H1 (cell line): ENCODE results near the gene MARS1. TPM values are rescaled to one million over a fixed set of nuclear protein-coding genes. Genes with fewer than 3 reads are reported as not detected.

Source experiments
- CTCF ChIA-PET: fragments of 300-600 bp; sonication (Branson Sonifier 250); formaldehyde crosslinking; loops from one replicate; lab custom pipeline; 2021; ENCODE audit not compliant: partially characterized antibody; lab: Charles Lee
- POLR2A ChIA-PET: fragments of 300-600 bp; sonication (Branson Sonifier 250); formaldehyde crosslinking; loops from one replicate; lab custom pipeline; 2021; ENCODE audit warnings: inconsistent platforms; ENCODE audit not compliant: partially characterized antibody; lab: Charles Lee
- DNase-seq, 2 experiments: peaks; one replicate each; pipeline versions ENCODE4 v3.0.0 to v3.0.0-alpha.2; 2010 to 2022; ENCODE audit warnings: low spot score in 2 of 2, low read depth in 1 of 2, mixed read lengths in 1 of 2
- FAIRE-seq: peaks from 2 replicates; lab custom pipeline; 2011; peaks lifted over from hg19 to GRCh38; lab: Jason Lieb, UNC
- H2AFZ ChIP-seq: 2 replicates; pipeline ENCODE4 v1.8.1; 2012; ENCODE audit warnings: low read length, inconsistent platforms
- H2AK5ac ChIP-seq: 2 replicates; pipeline ENCODE4 v1.6.1; 2013; ENCODE audit warnings: low read depth, low read length
- H2BK120ac ChIP-seq: replicated peaks from 2 replicates; pipeline ENCODE3; 2013; ENCODE audit warnings: low read depth, low read length, inconsistent platforms
- H2BK12ac ChIP-seq: 2 replicates; pipeline ENCODE4 v1.6.1; 2013; ENCODE audit warnings: low read depth, low read length
- H2BK15ac ChIP-seq: 2 replicates; pipeline ENCODE4 v1.6.1; 2013; ENCODE audit warnings: low read length
- H2BK20ac ChIP-seq: 2 replicates; pipeline ENCODE4 v1.6.1; 2013; ENCODE audit warnings: low read length
- H2BK5ac ChIP-seq: 2 replicates; pipeline ENCODE4 v1.6.1; 2013; ENCODE audit warnings: low read depth, low read length
- H3K14ac ChIP-seq: 2 replicates; pipeline ENCODE4 v1.6.1; 2013; ENCODE audit warnings: inconsistent platforms; ENCODE audit not compliant: insufficient read length
- H3K18ac ChIP-seq: 2 replicates; pipeline ENCODE4 v1.6.1; 2013; ENCODE audit warnings: low read length; ENCODE audit errors: extremely low read depth
- H3K23ac ChIP-seq: 2 replicates; pipeline ENCODE4 v1.6.1; 2013; ENCODE audit warnings: inconsistent platforms; ENCODE audit not compliant: insufficient read length
- H3K23me2 ChIP-seq: 2 replicates; pipeline ENCODE4 v1.6.1; 2013; ENCODE audit warnings: low read depth, low read length
- H3K27ac ChIP-seq: 2 replicates; pipeline ENCODE4 v1.6.1; 2011; ENCODE audit warnings: low read depth, low read length, inconsistent platforms
- H3K27me3 ChIP-seq, 4 experiments: replicated peaks in 1 of 4; 1 replicate in 1 of 4; 2 replicates in 3 of 4; pipeline versions ENCODE4 v1.6.1 to v1.8.1; 2011 to 2013; ENCODE audit warnings: low read length in 3 of 4, mild to moderate bottlenecking in 3 of 4, inconsistent platforms in 2 of 4, mixed read lengths in 2 of 4, moderate library complexity in 1 of 4; ENCODE audit not compliant: control insufficient read depth in 3 of 4, insufficient read depth in 3 of 4; ENCODE audit errors: extremely low read depth in 1 of 4
- H3K36me3 ChIP-seq, 4 experiments: 2 replicates each; pipeline versions ENCODE4 v1.6.1 to v1.8.1; 2011 to 2013; ENCODE audit warnings: mild to moderate bottlenecking in 4 of 4, low read length in 3 of 4, moderate library complexity in 2 of 4, control low read depth in 1 of 4, inconsistent platforms in 1 of 4; ENCODE audit not compliant: insufficient read depth in 4 of 4, control insufficient read depth in 2 of 4
- H3K4ac ChIP-seq: replicated peaks from 2 replicates; pipeline ENCODE3; 2013; ENCODE audit warnings: low read length, low read depth, mixed read lengths, inconsistent platforms; ENCODE audit not compliant: insufficient read length
- H3K4me1 ChIP-seq, 4 experiments: replicated peaks in 1 of 4; 1 replicate in 1 of 4; 2 replicates in 3 of 4; pipeline versions ENCODE4 v1.6.1 to v1.8.1; 2011 to 2013; ENCODE audit warnings: low read length in 3 of 4, inconsistent platforms in 2 of 4, mixed read lengths in 1 of 4; ENCODE audit not compliant: insufficient read depth in 4 of 4, control insufficient read depth in 3 of 4
- H3K4me2 ChIP-seq, 2 experiments: 2 replicates each; pipeline versions ENCODE4 v1.6.1 to v1.8.1; 2011 to 2013; ENCODE audit warnings: low read depth in 2 of 2, low read length in 2 of 2, control low read depth in 1 of 2, inconsistent platforms in 1 of 2, mild to moderate bottlenecking in 1 of 2; ENCODE audit not compliant: insufficient read depth in 1 of 2
- H3K4me3 ChIP-seq, 4 experiments: fragments of 200-600, 300-600 bp in 1 of 4; sonication (generic), shearing (Covaris generic), sonication (Bioruptor Twin) in 1 of 4; 2 replicates each; pipeline versions ENCODE4 v1.5.1 to v1.8.1; 2011 to 2016; ENCODE audit warnings: low read length in 4 of 4, low read depth in 3 of 4, control low read depth in 2 of 4, inconsistent platforms in 2 of 4, mild to moderate bottlenecking in 2 of 4, mixed read lengths in 1 of 4, moderate library complexity in 1 of 4; ENCODE audit not compliant: insufficient read depth in 2 of 4; ENCODE audit errors: extremely low read depth in 1 of 4
- H3K56ac ChIP-seq: replicated peaks from 2 replicates; pipeline ENCODE3; 2013; ENCODE audit warnings: low read depth, mild to moderate bottlenecking, mixed read lengths, low read length, inconsistent platforms; ENCODE audit not compliant: insufficient read length
- H3K79me1 ChIP-seq: 2 replicates; pipeline ENCODE4 v1.6.1; 2013; ENCODE audit warnings: low read depth, low read length, control low read depth
- H3K79me2 ChIP-seq, 2 experiments: 2 replicates each; pipeline versions ENCODE4 v1.6.1 to v1.8.1; 2012 to 2013; ENCODE audit warnings: low read length in 2 of 2, mild to moderate bottlenecking in 2 of 2, inconsistent platforms in 1 of 2; ENCODE audit not compliant: insufficient read depth in 2 of 2, control insufficient read depth in 1 of 2
- H3K9ac ChIP-seq, 4 experiments: replicated peaks in 1 of 4; 1 replicate in 1 of 4; 2 replicates in 3 of 4; pipeline versions ENCODE4 v1.6.1 to v1.8.1; 2011 to 2013; ENCODE audit warnings: low read depth in 3 of 4, low read length in 3 of 4, control low read depth in 2 of 4, mild to moderate bottlenecking in 2 of 4, moderate library complexity in 2 of 4, inconsistent platforms in 1 of 4; ENCODE audit errors: extremely low read depth in 1 of 4
- H3K9me3 ChIP-seq, 2 experiments: 2 replicates each; pipeline versions ENCODE4 v1.6.1 to v1.8.1; 2012 to 2013; ENCODE audit warnings: mild to moderate bottlenecking in 2 of 2, moderate library complexity in 2 of 2, control low read depth in 1 of 2, inconsistent platforms in 1 of 2, low read depth in 1 of 2, low read length in 1 of 2, mixed read lengths in 1 of 2; ENCODE audit not compliant: insufficient read depth in 2 of 2
- H4K20me1 ChIP-seq, 2 experiments: replicated peaks in 1 of 2; 2 replicates each; pipeline versions ENCODE3 to v1.8.1; 2011 to 2013; ENCODE audit warnings: inconsistent platforms in 2 of 2, low read length in 2 of 2, mild to moderate bottlenecking in 1 of 2; ENCODE audit not compliant: insufficient read depth in 2 of 2, control insufficient read depth in 1 of 2
- H4K5ac ChIP-seq: 2 replicates; pipeline ENCODE4 v1.6.1; 2013; ENCODE audit warnings: low read length, low read depth, mixed read lengths, inconsistent platforms; ENCODE audit not compliant: insufficient read length
- H4K8ac ChIP-seq: 2 replicates; pipeline ENCODE4 v1.8.0; 2013; ENCODE audit warnings: mild to moderate bottlenecking, moderate library complexity, low read length, inconsistent platforms; ENCODE audit not compliant: insufficient read depth; ENCODE audit errors: extremely low read depth
- H4K91ac ChIP-seq: replicated peaks from 2 replicates; pipeline ENCODE3; 2013; ENCODE audit warnings: low read length, mixed read lengths, inconsistent platforms; ENCODE audit not compliant: insufficient read length
- CHD2 ChIP-seq: IDR thresholded peaks from 2 replicates; pipeline ENCODE4 v1.6.1; 2012; ENCODE audit warnings: low read length, improper control_type of control experiment
- KDM1A ChIP-seq: fragments of 200-600, 300-600 bp; sonication (generic); IDR thresholded peaks from 2 replicates; pipeline ENCODE4 v1.7.1; 2016; ENCODE audit warnings: mild to moderate bottlenecking, low read length, borderline replicate concordance
- MAFK ChIP-seq: IDR thresholded peaks from 2 replicates; pipeline ENCODE4 v1.6.1; 2012; ENCODE audit warnings: low read depth, mild to moderate bottlenecking, improper control_type of control experiment, low read length
- PHF8 ChIP-seq: fragments of 200-600 bp; sonication (generic); conservative IDR thresholded peaks from 2 replicates; pipeline ENCODE4 v1.7.1; 2012; ENCODE audit warnings: low read depth, mild to moderate bottlenecking, inconsistent platforms, low read length, moderate library complexity
- POLR2A ChIP-seq, 2 experiments: IDR thresholded peaks; 1 replicate in 1 of 2; 2 replicates in 1 of 2; pipeline ENCODE4 v1.6.1; 2011; ENCODE audit warnings: low read depth in 2 of 2, low read length in 2 of 2, mild to moderate bottlenecking in 2 of 2; ENCODE audit errors: control extremely low read depth in 1 of 2
- POLR2AphosphoS5 ChIP-seq: IDR thresholded peaks from 2 replicates; pipeline ENCODE4 v1.6.1; 2011; ENCODE audit warnings: low read depth, low read length
- RFX5 ChIP-seq: IDR thresholded peaks from 2 replicates; pipeline ENCODE4 v1.6.1; 2011; ENCODE audit warnings: low read depth, low read length, improper control_type of control experiment, borderline replicate concordance
- RXRA ChIP-seq: IDR thresholded peaks from 2 replicates; pipeline ENCODE4 v1.6.1; 2011; ENCODE audit warnings: low read depth, mild to moderate bottlenecking, low read length, moderate library complexity; ENCODE audit not compliant: insufficient read depth
- SP1 ChIP-seq: IDR thresholded peaks from 2 replicates; pipeline ENCODE4 v1.6.1; 2011; ENCODE audit warnings: low read depth, low read length
- WGBS, 2 experiments: shearing (Covaris generic) in 1 of 2; methylation state at CpG; one replicate each; pipeline versions ENCODE4 v1.1.6 to v1.1.7; 2013 to 2015; ENCODE audit warnings: low lambda C conversion rate in 2 of 2, mixed read lengths in 2 of 2, inconsistent platforms in 1 of 2, low coverage in 1 of 2, missing lambda C conversion rate in 1 of 2; ENCODE audit not compliant: insufficient replicate concordance in 2 of 2, insufficient coverage in 1 of 2, insufficient read length in 1 of 2; ENCODE audit errors: extremely low coverage in 1 of 2, missing lambda C conversion rate in 1 of 2; 5-methylcytosine and 5-hydroxymethylcytosine counted together
- polyA plus RNA-seq, 7 experiments: library from polyadenylated mRNA; depleted of rRNA in 3 of 7; stranded (reverse) in 5 of 7; unstranded in 2 of 7; fragments of >200 nt in 5 of 7; fragments of 200-250 nt in 2 of 7; gene quantifications; 1 replicate in 5 of 7; 2 replicates in 1 of 7; 4 replicates in 1 of 7; pipeline versions ENCODE4 v1.2.1 to v1.2.3, GENCODE V29; 2011 to 2013; ENCODE audit warnings: missing spikeins in 2 of 7, mixed read lengths in 2 of 7
- total RNA-seq: library from RNA; stranded (reverse); fragmentation: NEBNext Ultra II Directional; extraction: Animal tissue kit (Norgen Biotek cat#: 25700); gene quantifications from 2 replicates; pipeline ENCODE4 v1.2.1, GENCODE V29; 2021
- TF ChIP-seq, protein P1 (sequence below): IDR thresholded peaks from 2 replicates; pipeline ENCODE4 v1.6.1; 2012; ENCODE audit warnings: low read length, inconsistent platforms

Gene MARS1
- total and polyA plus RNA-seq, 2 of the 8 experiments (the other 6 are each of a cell fraction or from before 2014, with no cell fraction given), result 194 to 407 TPM

DNA sequence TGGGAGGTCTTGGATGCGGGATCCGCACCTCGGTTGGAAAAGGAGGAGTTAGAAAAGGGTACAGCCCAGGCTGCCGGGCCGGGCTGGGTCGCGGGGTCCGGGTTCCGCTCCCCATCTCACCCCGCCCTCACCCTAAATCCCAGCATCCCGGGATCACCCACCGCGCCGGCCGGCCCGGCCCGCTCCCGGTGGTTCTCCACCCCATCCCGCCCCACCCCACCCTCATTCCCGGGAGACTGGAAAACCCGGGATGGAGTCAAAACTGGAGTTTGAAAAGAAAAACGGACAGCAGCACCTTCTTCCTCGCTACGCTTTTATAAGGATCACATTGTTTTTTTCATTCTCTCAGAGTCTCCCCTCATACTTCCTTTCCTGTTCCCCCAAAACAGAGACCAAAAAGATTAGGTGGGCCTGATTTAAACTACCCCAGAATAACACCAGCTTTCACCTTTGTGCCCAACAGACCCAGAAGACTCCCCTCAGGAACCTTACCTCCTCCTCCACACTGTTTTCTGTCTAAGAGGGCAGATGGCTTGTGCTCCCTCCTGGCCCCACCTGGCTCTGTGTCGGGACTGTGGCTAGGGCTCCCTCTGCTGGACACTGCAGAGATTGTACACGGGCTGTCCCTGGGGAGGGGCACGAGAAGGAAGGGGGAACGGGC is 25.5 kb upstream of the MARS1 start:
- ChIA-PET POLR2A (interaction anchor here (1.0 to 6.4 kb wide), 8 partner anchors 7 to 231 kb away, joined by 3 to 51 read pairs (median 4); partner anchors contain the start of genes INHBE and SHMT2), CTCF (interaction anchor here (0.7 to 18.5 kb wide), 18 partner anchors 10 to 337 kb away, joined by 3 to 478 read pairs (median 4); partner anchors contain the start of genes ARHGAP9, MARS1 and STAC3)
- H3K27ac ChIP-seq, result peak overlapping the region; percentile 80
- no peak overlapping the region for H3K23ac ChIP-seq
- H2BK20ac ChIP-seq, result no peak overlapping the region
- H3K4me3 ChIP-seq, result peak overlapping the region; percentile 72 to 91 (median 86)
- peak overlapping the region; percentile 84 to 95 for H3K4me2 ChIP-seq
- H2BK5ac ChIP-seq, result peak overlapping the region; percentile 98
- peak overlapping the region; percentile 85 for H4K5ac ChIP-seq
- H3K4me1 ChIP-seq, result peaks cover 0 to 7% (median 1%) of the 10 kb centered on the region in 4 experiments; a peak in 3 of 7 replicates
- no peak overlapping the region for H3K4ac ChIP-seq
- H3K9me3 ChIP-seq, result no peaks in the 10 kb centered on the region
- H4K8ac ChIP-seq, result peak overlapping the region; percentile 60; the same call in 1 of the 2 replicates
- H2AFZ ChIP-seq, result no peak overlapping the region
- peak overlapping the region; percentile 91 for H2BK120ac ChIP-seq
- peak; percentile 84 to 96 for DNase-seq
- H4K91ac ChIP-seq, result peak overlapping the region; percentile 40
- H3K23me2 ChIP-seq, result peaks cover 4% of the 10 kb centered on the region; the same call in 1 of the 2 replicates
- peaks cover 0 to 7% of the 10 kb centered on the region in 2 experiments; a peak in 1 of 4 replicates for H3K79me2 ChIP-seq
- peaks cover 0 to 2% of the 10 kb centered on the region in 2 experiments for H4K20me1 ChIP-seq
- FAIRE-seq, result peak; percentile 87
- H3K14ac ChIP-seq, result no peak overlapping the region
- H3K36me3 ChIP-seq, result peaks cover 0 to 3% (median 0%) of the 10 kb centered on the region in 4 experiments; a peak in 5 of 8 replicates
- peak overlapping the region; percentile 90; the same call in 1 of the 2 replicates for H2BK12ac ChIP-seq
- H3K79me1 ChIP-seq, result no peaks in the 10 kb centered on the region
- no peak overlapping the region for H2BK15ac ChIP-seq
- peak overlapping the region in 3 of 4 experiments; percentile 25 to 83 (median 65); a peak in 3 of 7 replicates for H3K9ac ChIP-seq
- WGBS, 2 experiments, result 3% methylated on average over 18 of the region's 28 CpGs; no CpG with 5 or more reads in 1 of the 2 experiments
- peak overlapping the region; percentile 67 for H3K56ac ChIP-seq
- H2AK5ac ChIP-seq, result no peak overlapping the region
- peak overlapping the region; percentile 98 for H3K18ac ChIP-seq
- no peaks in the 10 kb centered on the region for H3K27me3 ChIP-seq
- peak in 1 of 2 experiments; percentile 60; a peak in 2 of 3 replicates for TF ChIP-seq POLR2A (IDR thresholded peaks at IDR 0.05; ENCODE audit: control extremely low read depth in 1 of 2, low read depth in 2 of 2, low read length in 2 of 2)
- peak; percentile 78; the same call in 1 of the 2 replicates for TF ChIP-seq KDM1A
- TF ChIP-seq SP1, result peak; percentile 94
- TF ChIP-seq CHD2, result no peak
- TF ChIP-seq MAFK, result no peak
- TF ChIP-seq, protein P1, sequence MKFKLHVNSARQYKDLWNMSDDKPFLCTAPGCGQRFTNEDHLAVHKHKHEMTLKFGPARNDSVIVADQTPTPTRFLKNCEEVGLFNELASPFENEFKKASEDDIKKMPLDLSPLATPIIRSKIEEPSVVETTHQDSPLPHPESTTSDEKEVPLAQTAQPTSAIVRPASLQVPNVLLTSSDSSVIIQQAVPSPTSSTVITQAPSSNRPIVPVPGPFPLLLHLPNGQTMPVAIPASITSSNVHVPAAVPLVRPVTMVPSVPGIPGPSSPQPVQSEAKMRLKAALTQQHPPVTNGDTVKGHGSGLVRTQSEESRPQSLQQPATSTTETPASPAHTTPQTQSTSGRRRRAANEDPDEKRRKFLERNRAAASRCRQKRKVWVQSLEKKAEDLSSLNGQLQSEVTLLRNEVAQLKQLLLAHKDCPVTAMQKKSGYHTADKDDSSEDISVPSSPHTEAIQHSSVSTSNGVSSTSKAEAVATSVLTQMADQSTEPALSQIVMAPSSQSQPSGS, result peak; percentile 28; the same call in 1 of the 2 replicates
- TF ChIP-seq PHF8, result peak; percentile 30; the same call in 1 of the 2 replicates
- TF ChIP-seq RFX5, result 0 out of 2 replicates have a peak, but pooled peaks have one; percentile 40
- TF ChIP-seq RXRA, result no peak
- TF ChIP-seq POLR2AphosphoS5, result peak; percentile 71
